ENCODE measurements around the gene EHHADH. TPM values are rescaled to one million over a fixed set of nuclear protein-coding genes. Genes with fewer than 3 reads are reported as not detected.

EHHADH gene
- total and polyA plus RNA-seq, 2 experiments from 2014 or later, result 2.5 to 6.0 TPM

DNA sequence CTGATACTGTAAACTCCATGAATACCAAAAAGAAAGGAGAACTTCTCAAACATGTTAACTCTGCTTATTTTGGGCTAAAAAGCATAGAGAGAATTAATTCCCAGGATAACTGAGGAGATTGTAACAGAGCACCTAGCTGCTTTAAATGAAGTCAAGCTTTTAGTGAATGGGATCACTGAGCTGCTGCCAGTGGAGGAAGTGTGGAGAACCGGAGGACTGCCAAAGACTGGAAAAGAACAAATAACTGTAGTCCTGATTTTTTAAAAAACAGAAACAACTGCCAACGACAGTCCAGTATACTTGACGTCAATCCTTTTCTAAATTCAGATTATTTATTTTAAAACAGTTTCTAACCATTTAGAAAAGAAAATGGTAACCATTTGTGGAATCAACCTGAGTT, 104.3 kb downstream of the EHHADH start:
- peaks cover 10% of the 10 kb centered on the region; the same call in 1 of the 2 replicates for H3F3A ChIP-seq (replicated peaks; ENCODE audit: low read depth)
- no peaks in the 10 kb centered on the region for H3K79me2 ChIP-seq (replicated peaks; ENCODE audit: insufficient read depth)
- H3K36me3 ChIP-seq (ENCODE audit: insufficient read depth), result no peaks in the 10 kb centered on the region
- H3K4me3 ChIP-seq, result no peak overlapping the region
- no peak overlapping the region for H3K27ac ChIP-seq (ENCODE audit: low read depth)
- H3K27me3 ChIP-seq (ENCODE audit: insufficient read depth), result peaks cover 45% of the 10 kb centered on the region
- H4K20me1 ChIP-seq (replicated peaks; ENCODE audit: insufficient read depth), result no peaks in the 10 kb centered on the region
- Mint-ChIP-seq H3K9me3 (no peaks in the 10 kb centered on the region; the same call in 2 of the 3 replicates), H3K27ac (no peak overlapping the region), H3K4me3 (no peak overlapping the region), H3K27me3 (ENCODE audit: insufficient read depth, low read depth, poor library complexity) (peaks cover 17% of the 10 kb centered on the region), H3K4me1 (peaks cover 8% of the 10 kb centered on the region), H3K36me3 (ENCODE audit: low read depth) (no peaks in the 10 kb centered on the region)
- no peak for TF ChIP-seq JUNB (IDR thresholded peaks at IDR 0.05; ENCODE audit: unreplicated experiment)
- no peak for TF ChIP-seq NANOG (IDR thresholded peaks at IDR 0.05; ENCODE audit: borderline replicate concordance)
- no peak for TF ChIP-seq EZH2phosphoT487 (IDR thresholded peaks at IDR 0.05; ENCODE audit: unreplicated experiment)
- TF ChIP-seq ZNF331 (CRISPR knock-in tag; IDR thresholded peaks at IDR 0.05; ENCODE audit: low read depth), result no peak
- TF ChIP-seq EZH2 (IDR thresholded peaks at IDR 0.05; ENCODE audit: low read depth, unreplicated experiment), result no peak
- TF ChIP-seq POLR2AphosphoS5 (IDR thresholded peaks at IDR 0.05; ENCODE audit: low read depth), result no peak
- no peak for TF ChIP-seq ZNF114 (CRISPR knock-in tag; IDR thresholded peaks at IDR 0.05)
- TF ChIP-seq CREB1 (CRISPR knock-in tag; IDR thresholded peaks at IDR 0.05; ENCODE audit: low read depth), result no peak
- TF ChIP-seq, protein P1, sequence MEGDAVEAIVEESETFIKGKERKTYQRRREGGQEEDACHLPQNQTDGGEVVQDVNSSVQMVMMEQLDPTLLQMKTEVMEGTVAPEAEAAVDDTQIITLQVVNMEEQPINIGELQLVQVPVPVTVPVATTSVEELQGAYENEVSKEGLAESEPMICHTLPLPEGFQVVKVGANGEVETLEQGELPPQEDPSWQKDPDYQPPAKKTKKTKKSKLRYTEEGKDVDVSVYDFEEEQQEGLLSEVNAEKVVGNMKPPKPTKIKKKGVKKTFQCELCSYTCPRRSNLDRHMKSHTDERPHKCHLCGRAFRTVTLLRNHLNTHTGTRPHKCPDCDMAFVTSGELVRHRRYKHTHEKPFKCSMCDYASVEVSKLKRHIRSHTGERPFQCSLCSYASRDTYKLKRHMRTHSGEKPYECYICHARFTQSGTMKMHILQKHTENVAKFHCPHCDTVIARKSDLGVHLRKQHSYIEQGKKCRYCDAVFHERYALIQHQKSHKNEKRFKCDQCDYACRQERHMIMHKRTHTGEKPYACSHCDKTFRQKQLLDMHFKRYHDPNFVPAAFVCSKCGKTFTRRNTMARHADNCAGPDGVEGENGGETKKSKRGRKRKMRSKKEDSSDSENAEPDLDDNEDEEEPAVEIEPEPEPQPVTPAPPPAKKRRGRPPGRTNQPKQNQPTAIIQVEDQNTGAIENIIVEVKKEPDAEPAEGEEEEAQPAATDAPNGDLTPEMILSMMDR (conservative IDR thresholded peaks at IDR 0.05; ENCODE audit: low read depth in 2 of 2), result no peak
- TF ChIP-seq REST (IDR thresholded peaks at IDR 0.05; ENCODE audit: unreplicated experiment), result no peak
- ATAC-seq, result no peak
- no peak for DNase-seq (ENCODE audit: low spot score)
- peaks cover 28% of the 10 kb centered on the region for H3K4me1 ChIP-seq (ENCODE audit: insufficient read depth)
- H2AFZ ChIP-seq, result no peak overlapping the region
- no peaks in the 10 kb centered on the region for H3K9me2 ChIP-seq (ENCODE audit: insufficient read depth)
- H3K4me2 ChIP-seq, result no peak overlapping the region

DNA sequence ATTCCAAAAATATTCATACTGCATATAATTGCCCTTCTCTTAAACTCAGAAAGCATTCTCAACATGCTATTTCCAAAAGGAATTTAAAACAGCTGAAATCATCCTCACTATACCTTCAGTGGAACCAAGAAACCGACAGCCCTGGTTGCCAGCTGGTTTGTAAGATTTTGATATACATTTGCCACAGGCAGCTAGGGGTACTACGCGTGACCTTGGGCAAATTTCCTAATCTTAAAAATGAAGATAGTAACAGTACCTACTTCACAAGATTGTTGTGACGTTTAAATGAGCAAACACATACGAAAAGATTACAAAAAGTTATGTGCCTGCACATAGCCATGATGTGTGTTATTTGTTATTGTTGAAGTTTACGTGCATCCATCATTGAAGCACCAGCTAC, 108.3 kb downstream of the EHHADH start:
- no peak overlapping the region for H3K4me3 ChIP-seq
- H3K4me3 Mint-ChIP-seq, result no peak overlapping the region
- no peaks in the 10 kb centered on the region for H3F3A ChIP-seq (replicated peaks; ENCODE audit: low read depth)
- no peaks in the 10 kb centered on the region for H3K36me3 Mint-ChIP-seq (ENCODE audit: low read depth)
- no peak overlapping the region for H3K27ac ChIP-seq (ENCODE audit: low read depth)
- peaks cover 16% of the 10 kb centered on the region for H3K4me1 ChIP-seq (ENCODE audit: insufficient read depth)
- no peaks in the 10 kb centered on the region for H3K4me1 Mint-ChIP-seq
- H3K79me2 ChIP-seq (replicated peaks; ENCODE audit: insufficient read depth), result no peaks in the 10 kb centered on the region
- ATAC-seq, result no peak
- no peak for DNase-seq (ENCODE audit: low spot score)
- no peak overlapping the region for H3K4me2 ChIP-seq
- no peak overlapping the region for H3K27ac Mint-ChIP-seq
- H4K20me1 ChIP-seq (replicated peaks; ENCODE audit: insufficient read depth), result no peaks in the 10 kb centered on the region
- no peak overlapping the region for H2AFZ ChIP-seq
- H3K36me3 ChIP-seq (ENCODE audit: insufficient read depth), result no peaks in the 10 kb centered on the region
- peaks cover 13% of the 10 kb centered on the region for H3K27me3 ChIP-seq (ENCODE audit: insufficient read depth)
- no peaks in the 10 kb centered on the region for H3K9me2 ChIP-seq (ENCODE audit: insufficient read depth)
- H3K9me3 Mint-ChIP-seq, result no peaks in the 10 kb centered on the region; the same call in 2 of the 3 replicates
- no peaks in the 10 kb centered on the region for H3K27me3 Mint-ChIP-seq (ENCODE audit: insufficient read depth, low read depth, poor library complexity)
- TF ChIP-seq, protein P2, sequence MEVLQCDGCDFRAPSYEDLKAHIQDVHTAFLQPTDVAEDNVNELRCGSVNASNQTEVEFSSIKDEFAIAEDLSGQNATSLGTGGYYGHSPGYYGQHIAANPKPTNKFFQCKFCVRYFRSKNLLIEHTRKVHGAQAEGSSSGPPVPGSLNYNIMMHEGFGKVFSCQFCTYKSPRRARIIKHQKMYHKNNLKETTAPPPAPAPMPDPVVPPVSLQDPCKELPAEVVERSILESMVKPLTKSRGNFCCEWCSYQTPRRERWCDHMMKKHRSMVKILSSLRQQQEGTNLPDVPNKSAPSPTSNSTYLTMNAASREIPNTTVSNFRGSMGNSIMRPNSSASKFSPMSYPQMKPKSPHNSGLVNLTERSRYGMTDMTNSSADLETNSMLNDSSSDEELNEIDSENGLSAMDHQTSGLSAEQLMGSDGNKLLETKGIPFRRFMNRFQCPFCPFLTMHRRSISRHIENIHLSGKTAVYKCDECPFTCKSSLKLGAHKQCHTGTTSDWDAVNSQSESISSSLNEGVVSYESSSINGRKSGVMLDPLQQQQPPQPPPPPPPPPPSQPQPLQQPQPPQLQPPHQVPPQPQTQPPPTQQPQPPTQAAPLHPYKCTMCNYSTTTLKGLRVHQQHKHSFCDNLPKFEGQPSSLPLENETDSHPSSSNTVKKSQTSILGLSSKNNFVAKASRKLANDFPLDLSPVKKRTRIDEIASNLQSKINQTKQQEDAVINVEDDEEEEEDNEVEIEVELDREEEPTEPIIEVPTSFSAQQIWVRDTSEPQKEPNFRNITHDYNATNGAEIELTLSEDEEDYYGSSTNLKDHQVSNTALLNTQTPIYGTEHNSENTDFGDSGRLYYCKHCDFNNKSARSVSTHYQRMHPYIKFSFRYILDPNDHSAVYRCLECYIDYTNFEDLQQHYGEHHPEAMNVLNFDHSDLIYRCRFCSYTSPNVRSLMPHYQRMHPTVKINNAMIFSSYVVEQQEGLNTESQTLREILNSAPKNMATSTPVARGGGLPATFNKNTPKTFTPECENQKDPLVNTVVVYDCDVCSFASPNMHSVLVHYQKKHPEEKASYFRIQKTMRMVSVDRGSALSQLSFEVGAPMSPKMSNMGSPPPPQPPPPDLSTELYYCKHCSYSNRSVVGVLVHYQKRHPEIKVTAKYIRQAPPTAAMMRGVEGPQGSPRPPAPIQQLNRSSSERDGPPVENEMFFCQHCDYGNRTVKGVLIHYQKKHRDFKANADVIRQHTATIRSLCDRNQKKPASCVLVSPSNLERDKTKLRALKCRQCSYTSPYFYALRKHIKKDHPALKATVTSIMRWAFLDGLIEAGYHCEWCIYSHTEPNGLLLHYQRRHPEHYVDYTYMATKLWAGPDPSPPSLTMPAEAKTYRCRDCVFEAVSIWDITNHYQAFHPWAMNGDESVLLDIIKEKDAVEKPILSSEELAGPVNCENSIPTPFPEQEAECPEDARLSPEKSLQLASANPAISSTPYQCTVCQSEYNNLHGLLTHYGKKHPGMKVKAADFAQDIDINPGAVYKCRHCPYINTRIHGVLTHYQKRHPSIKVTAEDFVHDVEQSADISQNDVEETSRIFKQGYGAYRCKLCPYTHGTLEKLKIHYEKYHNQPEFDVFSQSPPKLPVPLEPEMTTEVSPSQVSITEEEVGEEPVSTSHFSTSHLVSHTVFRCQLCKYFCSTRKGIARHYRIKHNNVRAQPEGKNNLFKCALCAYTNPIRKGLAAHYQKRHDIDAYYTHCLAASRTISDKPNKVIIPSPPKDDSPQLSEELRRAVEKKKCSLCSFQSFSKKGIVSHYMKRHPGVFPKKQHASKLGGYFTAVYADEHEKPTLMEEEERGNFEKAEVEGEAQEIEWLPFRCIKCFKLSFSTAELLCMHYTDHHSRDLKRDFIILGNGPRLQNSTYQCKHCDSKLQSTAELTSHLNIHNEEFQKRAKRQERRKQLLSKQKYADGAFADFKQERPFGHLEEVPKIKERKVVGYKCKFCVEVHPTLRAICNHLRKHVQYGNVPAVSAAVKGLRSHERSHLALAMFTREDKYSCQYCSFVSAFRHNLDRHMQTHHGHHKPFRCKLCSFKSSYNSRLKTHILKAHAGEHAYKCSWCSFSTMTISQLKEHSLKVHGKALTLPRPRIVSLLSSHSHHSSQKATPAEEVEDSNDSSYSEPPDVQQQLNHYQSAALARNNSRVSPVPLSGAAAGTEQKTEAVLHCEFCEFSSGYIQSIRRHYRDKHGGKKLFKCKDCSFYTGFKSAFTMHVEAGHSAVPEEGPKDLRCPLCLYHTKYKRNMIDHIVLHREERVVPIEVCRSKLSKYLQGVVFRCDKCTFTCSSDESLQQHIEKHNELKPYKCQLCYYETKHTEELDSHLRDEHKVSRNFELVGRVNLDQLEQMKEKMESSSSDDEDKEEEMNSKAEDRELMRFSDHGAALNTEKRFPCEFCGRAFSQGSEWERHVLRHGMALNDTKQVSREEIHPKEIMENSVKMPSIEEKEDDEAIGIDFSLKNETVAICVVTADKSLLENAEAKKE (CRISPR knock-in tag; IDR thresholded peaks at IDR 0.05), result no peak
- TF ChIP-seq ZNF331 (CRISPR knock-in tag; IDR thresholded peaks at IDR 0.05; ENCODE audit: low read depth), result no peak
- no peak for TF ChIP-seq JUNB (IDR thresholded peaks at IDR 0.05; ENCODE audit: unreplicated experiment)
- no peak for TF ChIP-seq ZNF114 (CRISPR knock-in tag; IDR thresholded peaks at IDR 0.05)
- no peak for TF ChIP-seq EZH2phosphoT487 (IDR thresholded peaks at IDR 0.05; ENCODE audit: unreplicated experiment)
- TF ChIP-seq POLR2AphosphoS5 (IDR thresholded peaks at IDR 0.05; ENCODE audit: low read depth), result no peak

All from GM23338 (cell line).